ENCODE results near the gene FAM131C. TPM values are rescaled to one million over a fixed set of nuclear protein-coding genes. Genes with fewer than 3 reads are reported as not detected.

FAM131C gene
- total RNA-seq, 1 experiment from 2014 or later = 3.4 TPM

GRCh38 chr1:16075337-16076030, 2.0 kb upstream of the FAM131C start:
- BruUV-seq (replicated peaks) = no TSS peak
- Histone ChIP-seq H3K27me3 (ENCODE audit: control insufficient read depth, insufficient read depth, low read length) (no peaks in the 10 kb centered on the region), H3K9me3 (ENCODE audit: control insufficient read depth, insufficient read depth, low read depth, low read length) (no peaks in the 10 kb centered on the region), H3K4me1 (ENCODE audit: control insufficient read depth, insufficient read depth, low read length) (peaks cover 39% of the 10 kb centered on the region), H3K27ac (ENCODE audit: low read length) (no peak overlapping the region; the same call in 1 of the 2 replicates), H3K36me3 (ENCODE audit: control insufficient read depth, insufficient read depth, low read length) (no peaks in the 10 kb centered on the region), H3K4me3 (ENCODE audit: low read depth in 2 of 2, low read length in 2 of 2) (no peak overlapping the region)
- ATAC-seq (no peak), DNase-seq (ENCODE audit: low read depth, low spot score) (no peak)
- intact Hi-C loops (cut with micrococcal nuclease; ENCODE audit: unreplicated experiment) = loop anchor here (5.0 kb wide), 1 partner anchor 287 kb away; no protein-coding TSS in a partner anchor
- in situ Hi-C loops (cut with HindIII; ENCODE audit: low pct_unique_long_range_greater_than_20kb, low sequenced_read_pairs) = no loop called here
- ChIA-PET CTCF (interaction anchor here (0.6 to 0.7 kb wide), 3 partner anchors 79 to 121 kb away, joined by 3 to 14 read pairs (median 12); no protein-coding TSS in a partner anchor), POLR2A (interaction anchor here (0.6 kb wide), 1 partner anchor 109 kb away, joined by 4 read pairs; no protein-coding TSS in a partner anchor)
- TF ChIP-seq POLR2AphosphoS5 (IDR thresholded peaks at IDR 0.05; ENCODE audit: low read depth, low read length) (no peak), CTCF (IDR thresholded peaks at IDR 0.05) (no peak), TCF7L2 (IDR thresholded peaks at IDR 0.05; ENCODE audit: low read depth, low read length) (no peak), SIN3A (IDR thresholded peaks at IDR 0.05; ENCODE audit: borderline replicate concordance, insufficient read depth, low read depth, low read length) (no peak), REST (IDR thresholded peaks at IDR 0.05; ENCODE audit: insufficient read depth in 1 of 2, low read depth in 2 of 2, low read length in 1 of 2) (no peak)

GRCh38 chr1:16074217-16074616, 766 bp upstream of the FAM131C start:
- H3K4me3 ChIP-seq (ENCODE audit: low read depth in 2 of 2, low read length in 2 of 2) = no peak overlapping the region; a peak in 1 of 4 replicates
- POLR2A ChIA-PET = interaction anchor here (0.7 kb wide), 1 partner anchor 80 kb away, joined by 4 read pairs; no protein-coding TSS in a partner anchor
- no peak for DNase-seq (ENCODE audit: low read depth, low spot score)
- in situ Hi-C loops (cut with HindIII; ENCODE audit: low pct_unique_long_range_greater_than_20kb, low sequenced_read_pairs) (no loop called here), intact Hi-C loops (cut with micrococcal nuclease; ENCODE audit: unreplicated experiment) (no loop called here)
- CTCF ChIA-PET = interaction anchor here (1.5 kb wide), 1 partner anchor 9 kb away, joined by 5 read pairs; no protein-coding TSS in a partner anchor
- no peak overlapping the region; the same call in 1 of the 2 replicates for H3K27ac ChIP-seq (ENCODE audit: low read length)
- no peaks in the 10 kb centered on the region for H3K27me3 ChIP-seq (ENCODE audit: control insufficient read depth, insufficient read depth, low read length)
- TF ChIP-seq REST (IDR thresholded peaks at IDR 0.05; ENCODE audit: insufficient read depth in 1 of 2, low read depth in 2 of 2, low read length in 1 of 2) (no peak), TCF7L2 (IDR thresholded peaks at IDR 0.05; ENCODE audit: low read depth, low read length) (no peak), SIN3A (IDR thresholded peaks at IDR 0.05; ENCODE audit: borderline replicate concordance, insufficient read depth, low read depth, low read length) (no peak), POLR2AphosphoS5 (IDR thresholded peaks at IDR 0.05; ENCODE audit: low read depth, low read length) (no peak), CTCF (IDR thresholded peaks at IDR 0.05) (no peak)
- peaks cover 29% of the 10 kb centered on the region for H3K4me1 ChIP-seq (ENCODE audit: control insufficient read depth, insufficient read depth, low read length)
- no peak for ATAC-seq
- no peaks in the 10 kb centered on the region for H3K9me3 ChIP-seq (ENCODE audit: control insufficient read depth, insufficient read depth, low read depth, low read length)
- no peaks in the 10 kb centered on the region for H3K36me3 ChIP-seq (ENCODE audit: control insufficient read depth, insufficient read depth, low read length)
- BruUV-seq (replicated peaks) = no TSS peak

Measured in Panc1 (cell line).